GM13977 (cell line): ENCODE results near the gene TRIM65.

Source experiments
- DNase-seq: peaks from one replicate; pipeline ENCODE4 v3.0.0; 2012; ENCODE audit warnings: low spot score
- in situ Hi-C: fragments of 300-500 bp; cut with MboI; formaldehyde crosslinking; loops from one replicate; pipeline ENCODE4 v1.12.0; 2022; ENCODE audit warnings: low sequenced_read_pairs, low pct_unique_long_range_greater_than_20kb, mixed read lengths, inconsistent platforms; ENCODE audit not compliant: unreplicated experiment
- TF ChIP-seq, protein P1 (sequence below): IDR thresholded peaks from 2 replicates; pipeline ENCODE4 v1.5.1; 2012; ENCODE audit warnings: mild to moderate bottlenecking, control low read depth; ENCODE audit not compliant: insufficient read depth; ENCODE audit errors: extremely low read depth, missing control alignments

TRIM65 gene

DNA sequence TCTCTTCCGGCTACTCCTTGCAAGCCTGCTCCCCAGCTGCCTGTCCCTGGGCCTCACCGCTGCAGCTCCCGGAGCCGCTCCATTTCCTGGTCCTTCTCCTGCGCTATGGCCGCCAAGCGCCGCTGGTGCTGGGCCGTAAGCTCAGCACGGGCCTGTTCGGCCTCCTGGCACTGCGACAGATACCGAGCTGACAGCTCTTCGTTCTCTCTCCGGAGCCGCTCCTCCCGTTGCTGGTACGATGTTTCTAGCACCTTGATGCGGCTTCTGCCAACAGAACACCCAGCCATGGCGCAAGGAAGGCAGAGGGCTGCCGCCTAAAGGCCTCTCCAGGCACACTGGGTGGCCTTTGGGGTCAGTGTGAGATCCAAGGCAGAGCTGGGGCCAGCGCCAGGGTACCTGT, 22.9 kb upstream of the TRIM65 start:
- no peak for DNase-seq
- in situ Hi-C loops, result loop anchor here (25.0 kb wide), 1 partner anchor 393 kb away; the partner anchor contains the start of gene QRICH2

DNA sequence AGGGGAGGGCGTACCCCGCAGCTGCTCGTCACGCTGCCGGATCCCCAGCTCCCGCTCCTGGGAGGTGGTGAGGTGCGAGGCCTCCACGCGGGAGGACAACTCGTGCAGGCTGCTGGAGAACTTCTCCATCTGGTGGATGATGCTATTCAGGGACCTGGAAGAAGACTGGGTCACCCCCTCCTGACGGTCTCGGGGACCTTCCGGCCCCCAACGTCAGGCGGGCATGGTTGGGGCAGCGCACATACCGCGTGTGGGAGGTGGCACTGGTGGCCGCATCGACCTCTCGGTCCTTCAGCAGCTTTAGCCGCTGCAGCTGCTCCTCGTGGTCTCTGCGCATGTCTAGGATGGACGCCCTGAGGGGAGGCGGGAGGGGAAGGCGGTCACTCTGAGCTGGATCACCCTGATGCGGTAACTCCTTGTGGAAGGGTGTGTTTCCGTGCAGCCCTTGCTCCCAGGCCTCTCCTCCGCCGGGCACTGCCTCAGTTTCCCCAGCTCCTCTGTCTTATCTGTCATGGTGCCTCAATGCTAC, 21.2 kb upstream of the TRIM65 start:
- DNase-seq, result no peak
- in situ Hi-C loops, result loop anchor here (25.0 kb wide), 1 partner anchor 394 kb away; the partner anchor contains the start of gene QRICH2
- TF ChIP-seq, protein P1, sequence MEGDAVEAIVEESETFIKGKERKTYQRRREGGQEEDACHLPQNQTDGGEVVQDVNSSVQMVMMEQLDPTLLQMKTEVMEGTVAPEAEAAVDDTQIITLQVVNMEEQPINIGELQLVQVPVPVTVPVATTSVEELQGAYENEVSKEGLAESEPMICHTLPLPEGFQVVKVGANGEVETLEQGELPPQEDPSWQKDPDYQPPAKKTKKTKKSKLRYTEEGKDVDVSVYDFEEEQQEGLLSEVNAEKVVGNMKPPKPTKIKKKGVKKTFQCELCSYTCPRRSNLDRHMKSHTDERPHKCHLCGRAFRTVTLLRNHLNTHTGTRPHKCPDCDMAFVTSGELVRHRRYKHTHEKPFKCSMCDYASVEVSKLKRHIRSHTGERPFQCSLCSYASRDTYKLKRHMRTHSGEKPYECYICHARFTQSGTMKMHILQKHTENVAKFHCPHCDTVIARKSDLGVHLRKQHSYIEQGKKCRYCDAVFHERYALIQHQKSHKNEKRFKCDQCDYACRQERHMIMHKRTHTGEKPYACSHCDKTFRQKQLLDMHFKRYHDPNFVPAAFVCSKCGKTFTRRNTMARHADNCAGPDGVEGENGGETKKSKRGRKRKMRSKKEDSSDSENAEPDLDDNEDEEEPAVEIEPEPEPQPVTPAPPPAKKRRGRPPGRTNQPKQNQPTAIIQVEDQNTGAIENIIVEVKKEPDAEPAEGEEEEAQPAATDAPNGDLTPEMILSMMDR, result no peak

More for the DNA sequence above, 22.9 kb upstream of the TRIM65 start:
- TF ChIP-seq, protein P1, result no peak

DNA sequence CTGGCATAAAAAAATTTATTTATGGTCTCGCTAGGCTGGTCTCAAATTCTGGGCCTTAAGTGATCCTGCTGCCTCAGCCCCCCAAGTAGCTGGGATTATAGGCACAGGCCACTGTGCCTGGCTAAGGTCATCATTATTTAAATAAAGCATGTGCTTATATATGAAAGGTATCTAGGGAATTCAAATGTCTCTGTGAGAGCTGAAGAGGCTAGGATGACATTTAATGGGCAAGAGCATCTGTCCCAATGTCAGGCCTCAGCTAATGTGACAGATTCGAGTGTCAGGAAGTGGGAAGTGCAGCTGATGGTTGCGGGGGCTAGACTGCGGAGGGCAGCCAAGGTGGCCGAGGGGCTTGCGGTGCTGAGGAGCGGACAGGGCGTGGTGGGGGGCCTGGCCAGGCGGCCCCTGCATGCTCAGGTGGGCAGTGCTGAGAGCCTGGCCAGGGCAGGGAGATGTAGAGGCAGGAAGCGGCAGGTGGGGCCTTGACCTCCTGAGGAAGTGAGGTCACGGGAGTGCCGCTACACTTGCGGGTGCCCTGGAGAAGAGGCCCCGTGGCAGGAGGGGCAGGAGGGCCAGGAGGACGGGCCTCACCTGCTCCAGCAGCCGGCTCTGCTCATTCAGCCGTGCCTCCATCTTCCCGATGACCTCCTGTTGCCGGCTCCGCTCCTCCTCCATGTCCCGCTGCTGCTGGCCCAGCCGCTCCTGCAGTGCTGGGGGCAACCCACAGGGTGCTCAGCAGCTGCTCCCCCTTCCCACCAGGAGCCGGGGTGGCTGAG, 20.6 kb upstream of the TRIM65 start:
- in situ Hi-C loops, result loop anchor here (25.0 kb wide), 1 partner anchor 395 kb away; the partner anchor contains the start of gene QRICH2

DNA sequence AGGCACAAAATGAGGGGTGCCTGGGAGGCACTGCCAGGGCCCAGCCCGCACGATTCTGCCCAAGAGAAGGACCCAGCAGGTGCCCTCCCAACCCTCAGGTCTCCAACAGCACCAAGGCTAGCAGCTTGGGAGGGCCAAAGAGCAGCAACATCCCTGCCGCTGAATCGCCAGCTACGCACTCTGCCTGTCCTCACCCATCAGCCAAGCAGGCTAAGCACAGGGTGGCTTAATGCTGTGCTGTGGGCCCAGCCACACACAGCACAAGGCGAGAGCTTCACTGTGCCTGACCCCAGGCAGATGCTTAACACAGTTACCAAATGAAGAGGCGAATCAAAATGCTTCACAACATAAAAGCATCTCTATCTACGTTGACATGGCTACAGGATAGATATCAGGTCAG, 18.5 kb upstream of the TRIM65 start:
- TF ChIP-seq, protein P1, result no peak
- in situ Hi-C loops, result loop anchor here (25.0 kb wide), 1 partner anchor 397 kb away; the partner anchor contains the start of gene QRICH2
- DNase-seq, result no peak

More for the DNA sequence above, 20.6 kb upstream of the TRIM65 start:
- TF ChIP-seq, protein P1, result no peak
- no peak for DNase-seq

DNA sequence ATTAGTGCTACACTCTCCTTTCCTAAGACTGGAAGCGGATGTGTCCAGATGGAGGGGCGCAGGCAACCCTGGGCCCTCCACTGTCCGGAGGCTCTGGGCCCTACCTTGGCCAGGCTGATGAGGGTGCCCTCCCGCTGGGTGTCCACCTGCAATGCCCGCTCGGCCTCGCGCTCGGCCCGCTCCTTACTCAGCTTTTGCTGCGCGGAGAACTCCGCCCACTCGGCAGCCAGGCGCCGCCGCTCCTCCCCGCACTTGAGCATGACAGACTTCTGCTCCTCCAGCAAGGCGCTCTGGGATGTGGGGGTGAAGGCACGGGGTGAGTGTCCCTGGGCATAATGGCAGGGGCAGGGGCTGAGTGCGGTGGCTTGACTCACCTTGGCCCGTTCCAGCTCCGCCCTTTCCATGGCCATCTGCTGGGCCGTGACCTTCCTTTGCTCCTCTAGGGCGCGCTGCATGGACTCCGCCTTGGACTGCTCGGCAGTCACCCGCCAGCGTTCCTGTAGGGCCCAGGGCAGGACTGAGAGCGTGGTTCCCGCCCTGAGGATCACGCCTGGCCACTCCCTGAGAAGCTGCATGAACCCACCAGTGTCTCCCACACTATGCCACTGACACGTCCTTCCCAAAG, 18.0 kb upstream of the TRIM65 start:
- DNase-seq, result no peak
- TF ChIP-seq, protein P1, result no peak
- in situ Hi-C loops, result loop anchor here (25.0 kb wide), 1 partner anchor 398 kb away; the partner anchor contains the start of gene QRICH2

DNA sequence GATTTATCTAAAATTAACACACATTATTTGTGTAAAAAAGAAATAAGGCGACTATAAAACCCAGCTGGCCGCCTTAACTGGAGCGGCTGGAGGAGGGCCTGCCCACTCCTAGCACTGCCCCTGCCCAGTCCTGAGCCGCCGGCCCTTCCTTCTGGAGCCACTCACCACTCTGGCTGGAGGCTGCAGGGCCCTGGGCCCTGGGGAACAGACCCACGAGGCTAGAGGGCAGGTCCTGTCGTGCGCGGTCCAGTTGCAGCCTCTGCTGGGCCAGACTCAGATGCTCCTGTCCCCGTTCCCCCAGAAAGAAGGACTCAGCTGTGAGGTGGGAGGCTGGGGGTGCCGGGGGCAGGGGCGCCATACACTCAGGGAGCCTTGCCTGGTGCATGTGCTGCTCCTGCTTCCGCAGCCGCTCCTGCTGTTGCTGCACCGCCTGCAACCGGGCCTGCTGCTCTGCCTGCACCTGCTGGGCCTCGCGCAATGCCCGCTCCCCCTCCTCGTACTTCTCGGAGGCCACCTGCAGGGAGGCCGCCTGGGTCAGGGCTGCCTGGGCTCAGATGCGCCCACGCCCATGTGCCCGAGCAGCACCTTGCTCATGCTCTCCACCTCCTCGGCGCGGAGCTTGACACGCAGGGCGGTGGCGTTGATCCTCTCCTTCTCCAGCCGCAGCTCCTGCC, 16.9 kb upstream of the TRIM65 start:
- TF ChIP-seq, protein P1, result no peak
- in situ Hi-C loops, result loop anchor here (25.0 kb wide), 1 partner anchor 399 kb away; the partner anchor contains the start of gene QRICH2

More for the DNA sequence above, 16.9 kb upstream of the TRIM65 start:
- no peak for DNase-seq
